Subcutaneous adipose tissue (tissue), 4 donors: ENCODE results near the gene EMILIN2. TPM values are rescaled to one million over a fixed set of nuclear protein-coding genes. Genes with fewer than 3 reads are reported as not detected.

Experiments
- CTCF ChIP-seq: fragments of 450-650 bp; IDR thresholded peaks from one replicate; pipeline ENCODE4 v1.5.1; 2016; ENCODE audit warnings: low read depth, mild to moderate bottlenecking, control low read depth, antibody characterized with exemption, moderate library complexity
- total RNA-seq, 4 donors: library from RNA; depleted of rRNA; stranded (reverse); fragments of >200 nt; gene quantifications; one replicate each; pipeline ENCODE4 v1.1.0, GENCODE V29; 2016

The EMILIN2 gene
- total RNA-seq, 4 donors from 2014 or later, result 23.6 to 107 (median 38.4) TPM

- no peak for TF ChIP-seq CTCF
Measured at GRCh38 chr18:2961821-2962220, 115.0 kb downstream of the EMILIN2 start.

DNA sequence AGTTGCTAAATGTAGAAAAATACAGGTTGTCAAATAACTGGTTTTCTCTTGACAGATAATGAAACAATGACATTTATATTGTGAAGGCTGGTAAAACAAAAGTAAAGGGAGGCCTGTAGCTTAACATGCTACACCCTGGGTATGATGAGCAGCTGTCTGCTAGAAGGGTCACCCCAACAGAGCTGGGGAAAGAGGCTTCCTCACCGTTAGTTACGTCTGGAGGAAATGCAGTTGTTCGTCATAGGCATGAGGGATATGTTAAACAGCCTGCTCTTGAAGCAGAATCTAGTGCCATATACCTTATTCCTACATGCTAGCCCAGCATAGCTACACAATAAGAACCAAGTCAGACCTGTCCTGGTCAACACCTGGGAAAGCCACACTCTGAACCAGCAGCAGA lies 116.2 kb downstream of the EMILIN2 start:
- no peak for TF ChIP-seq CTCF

GRCh38 chr18:2964361-2965010 lies 117.7 kb downstream of the EMILIN2 start:
- TF ChIP-seq CTCF, result no peak

Other genes with a start within 250 kb of the EMILIN2 start
- 100 to 1,000 TPM in 1 of 4 donors, 10 to 100 TPM in 3; 85.1 to 142 (median 91.7) TPM for gene SMCHD1, start 191.3 kb upstream of the EMILIN2 start, total RNA-seq
- 10 to 100 TPM; 23.8 to 33.3 (median 29.1) TPM for gene LPIN2, start 166.1 kb downstream of the EMILIN2 start, total RNA-seq